Activated naive CD8-positive, alpha-beta T cell treated with anti-CD3 and anti-CD28 coated beads, Interleukin-2, amount 50 U/mL, for 16 hours (primary cell): ENCODE data around the gene TRIM10.
"Not testable (repeated sequence)": the region's sequence is repeated elsewhere in the genome, so short reads cannot be mapped to it uniquely, and the experiment has no call there.

Experiments
- DNase-seq: peaks from one replicate; pipeline ENCODE4 v3.0.0-alpha.2; 2020; ENCODE audit warnings: low read depth, low spot score

TRIM10 gene

DNA sequence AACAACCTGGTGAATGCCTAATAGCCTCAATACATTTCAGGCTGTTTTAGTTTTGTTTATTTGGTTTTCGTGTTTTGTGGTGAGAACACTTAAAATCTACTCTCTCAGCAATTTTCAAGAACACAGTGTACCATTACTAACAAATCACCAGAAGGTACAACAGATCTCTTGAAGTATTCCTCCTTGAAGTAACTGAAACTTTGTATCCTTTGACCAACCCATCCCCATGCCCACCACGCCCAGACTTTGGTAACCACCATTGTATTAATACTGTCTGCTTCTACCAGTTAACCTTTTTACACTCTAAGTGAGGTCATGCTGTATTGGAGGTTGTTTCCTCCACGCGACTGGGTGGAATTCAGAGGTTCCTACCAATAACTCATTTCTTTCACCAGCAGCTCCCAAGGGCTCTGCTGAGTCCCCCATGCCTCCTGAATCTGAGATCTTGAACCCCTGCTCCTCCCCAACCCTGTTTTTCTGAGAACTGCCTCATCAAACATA is 30.8 kb downstream of the TRIM10 start:
- no peak for DNase-seq

DNA sequence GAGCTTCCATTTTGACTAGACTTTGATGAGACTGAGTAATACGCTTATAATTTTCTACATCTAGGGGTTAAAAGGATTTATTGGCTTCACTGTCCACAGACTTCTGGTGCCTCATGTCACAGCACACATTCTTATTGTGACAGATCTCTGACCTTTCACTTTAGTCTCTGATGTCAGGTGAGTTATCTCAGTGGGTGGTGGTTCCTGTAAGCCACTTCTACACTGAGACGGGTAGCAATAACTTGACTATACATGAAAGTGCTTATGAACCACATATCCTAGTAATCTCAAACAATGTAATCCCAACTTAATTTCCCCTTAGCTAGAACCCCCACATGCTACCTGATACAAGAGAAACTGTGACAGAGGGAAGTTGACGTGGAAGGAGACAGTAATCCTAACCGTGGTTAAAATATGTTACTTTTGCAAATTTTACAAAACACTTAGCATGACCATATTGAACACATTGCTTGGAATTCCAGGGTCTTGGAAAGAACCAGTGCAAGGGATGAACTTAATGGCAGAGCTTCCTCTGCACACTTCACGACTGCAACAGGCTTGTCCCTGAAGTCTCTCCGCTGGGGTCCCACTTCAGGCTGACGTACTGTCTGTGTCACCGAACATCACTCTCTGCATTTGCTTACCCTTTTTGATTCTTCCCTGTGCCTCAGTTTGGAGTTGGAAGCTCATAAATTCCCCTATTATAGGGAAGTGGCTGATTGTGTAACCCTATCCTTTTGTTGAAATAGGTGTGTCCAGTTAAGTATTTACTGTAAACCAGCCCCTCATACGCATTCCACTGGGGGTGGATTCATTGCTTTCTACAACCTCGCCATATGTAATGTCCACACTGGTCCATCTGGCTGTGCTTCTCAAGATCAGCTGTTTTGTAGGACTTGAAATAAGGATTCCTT is 31.5 kb downstream of the TRIM10 start:
- no peak for DNase-seq

DNA sequence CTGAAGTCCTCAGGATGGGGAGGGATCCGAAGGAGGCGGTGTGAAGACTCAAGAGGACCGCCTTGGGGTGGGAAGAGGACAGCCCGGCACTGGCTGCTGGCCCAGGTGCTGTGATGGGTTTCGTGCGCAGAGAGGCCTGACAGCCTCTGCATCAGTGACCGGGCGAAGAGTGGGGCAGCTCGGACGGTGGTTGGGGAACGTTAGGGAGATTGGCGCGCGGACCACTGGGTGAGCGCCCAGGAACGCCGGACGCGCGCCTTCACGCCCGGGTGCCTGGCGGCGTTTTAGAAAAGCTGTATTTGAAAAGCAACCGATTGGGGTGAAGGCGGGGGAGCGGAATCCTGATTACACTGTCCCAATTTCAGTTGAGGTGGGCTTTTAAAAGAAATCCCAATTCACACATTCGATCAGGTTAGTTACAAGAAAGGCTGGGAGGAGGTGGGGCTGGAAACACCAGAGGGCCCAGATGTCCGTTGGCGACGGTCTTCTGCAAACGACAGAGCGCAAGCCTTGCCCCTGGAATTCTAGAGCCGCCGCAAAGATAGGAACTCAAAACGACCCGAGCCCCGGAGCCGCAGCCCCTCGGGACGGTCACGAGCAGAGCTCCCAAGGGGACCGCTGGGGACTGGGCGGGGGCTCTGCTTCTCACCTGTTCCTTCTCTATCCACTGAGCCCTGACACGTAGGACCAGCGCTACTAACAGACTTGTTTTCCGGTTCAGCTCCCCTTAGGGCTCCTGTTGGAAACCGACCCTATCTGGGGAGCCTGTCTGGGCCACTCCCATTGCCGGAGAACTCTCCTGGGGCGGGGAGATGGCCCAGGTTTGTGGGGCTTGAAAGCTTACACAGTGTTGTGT is 33.5 kb downstream of the TRIM10 start:
- no peak for DNase-seq

DNA sequence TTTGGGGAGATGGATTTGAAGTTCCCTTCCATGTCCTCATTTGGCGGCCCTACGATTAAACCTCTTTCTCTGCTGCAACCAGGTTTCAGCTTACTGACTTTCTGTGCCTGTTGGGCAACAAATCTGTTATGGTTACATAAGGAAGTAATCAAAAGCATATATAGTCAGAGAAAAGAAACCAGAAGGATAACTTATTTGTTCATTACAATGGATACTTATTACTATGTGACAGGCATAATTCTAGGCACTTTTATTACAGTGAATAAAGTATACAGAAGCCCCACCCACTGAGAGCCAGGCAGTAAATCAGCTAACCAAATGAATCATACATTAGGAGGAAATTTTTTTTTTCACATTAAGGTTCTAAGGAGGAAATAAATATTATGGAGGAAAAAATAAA is 38.5 kb downstream of the TRIM10 start:
- DNase-seq, result no peak

DNA sequence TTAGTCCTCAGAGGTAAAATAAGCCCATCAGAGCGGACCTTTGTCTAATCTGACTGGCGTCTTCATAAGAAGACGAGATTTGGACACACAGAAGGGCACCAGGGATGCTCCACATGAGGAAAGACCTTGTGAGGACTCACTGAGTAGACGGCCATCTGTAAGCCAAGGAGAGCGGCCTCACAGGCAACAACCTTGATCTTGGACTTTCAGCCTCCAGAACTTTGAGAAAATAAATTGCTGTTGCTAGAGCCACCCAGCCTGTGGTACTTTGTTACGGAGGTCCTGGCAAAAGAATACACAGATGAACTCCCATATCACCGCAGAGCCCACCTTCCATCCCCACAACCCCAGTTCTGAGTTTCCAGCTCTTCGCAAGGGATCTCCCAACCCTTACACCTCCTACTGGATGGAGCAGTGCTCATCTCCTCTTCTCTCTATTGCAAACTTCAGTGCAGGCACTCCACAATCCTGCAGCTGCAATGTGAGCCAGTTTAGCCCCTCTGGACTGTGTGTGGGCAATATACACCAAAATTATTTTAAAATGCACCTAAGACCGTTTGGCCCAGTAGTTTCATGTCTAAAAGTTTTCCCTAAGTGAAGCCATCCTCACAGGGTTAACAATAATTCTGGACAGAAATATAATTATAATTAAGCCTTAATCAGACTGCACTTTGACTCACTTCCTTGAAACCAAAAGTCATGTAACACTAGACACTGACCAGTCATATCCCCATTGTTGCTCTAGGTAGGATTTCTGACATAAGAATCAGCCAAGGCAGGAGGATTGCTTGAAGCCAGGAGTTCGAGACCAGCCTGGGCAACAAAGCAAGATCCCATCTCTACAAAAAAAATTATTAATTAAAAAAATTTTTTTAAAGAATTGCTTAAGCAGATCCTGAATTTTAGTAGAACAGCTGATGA is 39.3 kb downstream of the TRIM10 start:
- no peak for DNase-seq

DNA sequence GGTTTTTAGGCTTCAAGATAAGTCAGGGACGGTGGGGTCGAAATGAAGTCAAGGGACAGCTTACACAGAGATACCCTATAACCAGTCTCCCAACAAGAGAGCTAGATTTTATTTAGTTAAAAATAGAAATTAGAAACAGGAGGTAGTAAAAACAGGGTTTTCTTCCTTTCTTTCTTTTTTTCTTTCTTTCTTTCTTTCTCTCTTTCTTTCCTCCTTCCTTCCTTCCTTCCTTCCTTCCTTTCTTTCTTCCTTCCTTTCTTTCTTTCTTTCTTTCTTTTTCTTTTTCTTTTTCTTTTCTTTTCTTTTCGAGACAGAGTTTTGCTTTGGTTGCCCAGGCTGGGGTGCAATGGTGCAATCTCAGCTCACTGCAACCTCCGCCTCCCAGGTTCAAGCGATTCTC is 42.3 kb downstream of the TRIM10 start:
- DNase-seq, result not testable (repeated sequence)

DNA sequence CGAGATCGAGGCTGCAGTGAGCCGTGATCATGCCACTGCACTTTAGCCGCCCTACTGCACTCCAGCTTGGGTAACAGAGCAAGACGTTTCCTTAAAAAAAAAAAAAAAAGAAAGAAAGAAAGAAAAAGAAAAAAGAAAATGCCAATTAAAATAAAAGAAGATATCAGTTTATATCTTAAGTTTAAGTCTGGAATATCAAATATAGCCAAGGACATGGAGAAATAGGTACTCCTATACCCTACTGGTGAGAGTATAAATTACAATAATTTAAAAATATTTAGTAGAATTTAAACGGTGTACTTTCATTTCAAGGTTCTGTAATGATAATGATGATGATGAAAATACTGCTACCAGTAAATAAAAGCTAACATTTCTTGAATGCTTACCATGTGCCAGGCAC is 44.3 kb downstream of the TRIM10 start:
- DNase-seq, result no peak

DNA sequence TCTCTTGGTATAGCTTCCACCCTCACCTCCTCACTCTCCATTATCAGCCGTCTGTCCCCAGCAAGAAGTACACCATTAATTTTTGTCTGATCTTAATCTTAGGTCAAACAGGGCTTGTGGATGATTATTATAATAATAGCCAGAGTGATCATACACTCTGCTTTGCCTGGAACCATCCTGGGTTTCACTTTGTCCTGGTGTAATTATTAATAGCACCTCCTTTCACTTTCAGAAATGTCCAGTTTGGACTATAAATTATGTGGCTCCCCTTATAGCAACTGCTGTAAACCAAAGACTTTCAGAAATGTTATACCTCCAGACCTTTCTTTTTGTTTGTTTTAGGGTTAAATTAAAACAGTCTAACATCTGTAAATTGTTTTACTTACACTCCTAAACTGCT is 47.2 kb downstream of the TRIM10 start:
- no peak for DNase-seq

DNA sequence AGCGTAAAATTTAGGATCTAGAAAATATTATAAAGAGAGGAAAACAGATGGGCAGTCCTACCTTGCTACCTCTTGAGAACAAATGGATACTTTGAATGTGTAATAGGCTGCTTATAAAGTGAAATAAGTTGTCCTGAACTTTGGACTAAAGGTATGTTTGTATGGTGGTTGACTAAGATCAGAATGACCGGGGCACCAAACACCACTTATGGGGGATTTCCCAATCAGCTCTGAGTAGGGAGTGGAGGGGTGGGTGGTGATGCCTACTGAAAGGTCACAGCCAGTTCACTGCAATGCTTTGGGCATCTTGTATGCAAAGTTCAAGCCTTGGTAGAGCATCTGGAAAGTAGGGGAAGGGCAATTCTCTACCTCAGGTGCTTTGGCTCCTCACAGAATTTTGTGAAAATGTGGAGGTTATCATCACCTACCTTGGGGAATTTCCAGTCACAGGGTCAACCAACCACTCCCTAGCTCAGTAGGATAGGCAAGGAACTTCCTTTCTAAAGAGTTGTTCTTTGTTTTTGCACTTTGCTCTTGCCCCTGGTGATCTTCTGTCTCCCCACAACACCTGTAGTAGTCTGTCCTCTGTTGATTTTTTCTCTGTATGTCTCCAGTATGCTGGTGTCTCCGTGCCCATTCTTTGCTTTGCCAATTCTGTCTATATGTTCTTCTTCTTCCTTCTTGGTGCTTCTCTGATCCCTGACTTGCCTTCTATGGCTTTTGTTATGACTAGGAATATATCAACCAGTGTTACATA is 47.8 kb downstream of the TRIM10 start, which contains the start of gene TRIM31:
TRIM31 (minus strand) TSS at position 88 of the 757 bp plus-strand sequence. CDS start 285 bp downstream, outside the sequence.
- no peak for DNase-seq

DNA sequence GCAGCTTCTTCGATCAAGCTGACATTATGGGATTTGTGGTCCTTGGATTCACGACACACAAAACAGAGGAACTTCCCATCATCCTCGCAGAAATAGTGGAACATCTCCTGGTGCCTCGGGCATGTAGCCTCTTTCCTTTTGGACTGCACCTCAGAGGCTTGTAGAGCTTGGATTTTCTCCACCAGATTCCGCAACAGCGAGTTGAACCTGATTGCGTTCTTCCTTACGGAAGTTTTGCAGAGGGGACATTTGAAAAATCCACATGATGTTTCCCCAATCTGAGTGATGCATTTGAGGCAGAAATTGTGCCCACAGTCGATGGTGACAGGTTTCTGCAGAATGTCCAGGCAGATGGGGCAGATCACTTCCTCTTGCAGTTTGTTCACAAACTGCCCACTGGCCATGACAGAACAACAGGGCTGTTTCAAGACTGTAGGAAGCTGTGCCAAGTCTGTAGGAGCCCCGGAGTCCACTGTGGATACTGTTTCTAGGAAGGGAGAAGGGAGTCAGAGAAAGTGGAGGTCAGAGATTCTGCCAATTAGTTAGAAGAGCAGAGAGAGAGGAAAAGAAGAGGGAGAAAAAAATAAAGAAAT is 48.5 kb downstream of the TRIM10 start:
- no peak for DNase-seq

DNA sequence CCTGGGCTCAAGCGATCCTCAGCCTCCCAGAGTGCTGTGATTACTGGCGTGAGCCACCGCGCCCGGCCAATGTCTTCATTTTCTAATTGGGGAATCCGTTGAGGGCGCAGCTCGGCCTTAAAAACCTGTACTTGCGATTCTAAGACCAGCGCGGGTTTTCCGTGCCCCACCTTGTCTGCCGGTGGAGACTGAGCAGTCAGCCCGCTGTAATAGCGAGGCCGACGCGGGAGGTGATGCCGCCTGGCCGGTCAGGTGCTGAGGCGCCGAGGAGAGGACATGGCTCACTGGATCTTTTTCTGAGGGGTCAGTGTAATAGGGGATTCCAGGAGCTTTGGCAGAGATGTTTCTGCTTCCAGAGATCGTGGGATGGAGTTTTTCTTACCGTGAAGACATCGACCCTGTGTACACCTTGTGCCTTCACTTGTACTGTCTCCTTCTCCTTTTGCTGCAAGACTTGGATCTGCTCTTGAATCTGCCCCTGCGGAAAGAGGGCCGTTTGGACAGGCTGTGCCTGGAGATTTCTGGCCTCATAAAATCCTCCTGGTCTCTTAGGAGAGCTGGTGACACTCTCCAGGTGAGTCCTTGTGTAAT is 49.6 kb downstream of the TRIM10 start:
- DNase-seq, result no peak

DNA sequence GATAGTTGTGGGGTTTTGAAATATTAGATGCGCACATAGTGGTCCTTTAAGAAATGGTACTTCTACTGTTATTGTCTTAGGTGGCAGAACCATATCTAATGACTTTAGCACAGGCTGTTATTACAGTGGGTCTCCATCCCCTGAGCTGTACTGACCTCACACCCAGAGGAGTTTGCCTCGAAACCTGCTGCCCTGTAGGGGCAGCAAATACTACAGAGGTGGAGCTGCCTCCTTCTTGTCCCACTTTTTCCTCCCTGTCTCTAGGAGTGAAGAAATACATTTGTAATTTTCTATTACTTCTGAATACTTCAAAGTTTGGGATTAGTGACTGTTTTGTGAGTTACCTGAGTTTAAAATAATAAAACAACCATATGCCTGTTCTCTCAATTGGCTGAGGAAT is 56.4 kb downstream of the TRIM10 start:
- DNase-seq, result no peak

DNA sequence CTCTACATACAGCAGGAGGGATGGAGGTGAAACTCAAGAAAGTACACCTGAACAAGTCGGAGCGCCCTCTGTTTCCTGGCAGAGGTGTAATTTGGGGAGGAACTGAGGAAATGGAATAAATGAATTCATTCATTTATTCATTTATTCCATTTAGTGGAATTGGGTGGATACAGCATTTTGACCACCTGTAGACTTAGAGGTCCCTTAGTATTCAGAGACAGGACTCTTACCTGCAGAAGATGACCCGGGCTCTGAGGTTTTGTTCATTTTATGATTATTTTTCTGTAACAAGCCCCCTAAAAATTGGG is 57.2 kb downstream of the TRIM10 start:
- no peak for DNase-seq

DNA sequence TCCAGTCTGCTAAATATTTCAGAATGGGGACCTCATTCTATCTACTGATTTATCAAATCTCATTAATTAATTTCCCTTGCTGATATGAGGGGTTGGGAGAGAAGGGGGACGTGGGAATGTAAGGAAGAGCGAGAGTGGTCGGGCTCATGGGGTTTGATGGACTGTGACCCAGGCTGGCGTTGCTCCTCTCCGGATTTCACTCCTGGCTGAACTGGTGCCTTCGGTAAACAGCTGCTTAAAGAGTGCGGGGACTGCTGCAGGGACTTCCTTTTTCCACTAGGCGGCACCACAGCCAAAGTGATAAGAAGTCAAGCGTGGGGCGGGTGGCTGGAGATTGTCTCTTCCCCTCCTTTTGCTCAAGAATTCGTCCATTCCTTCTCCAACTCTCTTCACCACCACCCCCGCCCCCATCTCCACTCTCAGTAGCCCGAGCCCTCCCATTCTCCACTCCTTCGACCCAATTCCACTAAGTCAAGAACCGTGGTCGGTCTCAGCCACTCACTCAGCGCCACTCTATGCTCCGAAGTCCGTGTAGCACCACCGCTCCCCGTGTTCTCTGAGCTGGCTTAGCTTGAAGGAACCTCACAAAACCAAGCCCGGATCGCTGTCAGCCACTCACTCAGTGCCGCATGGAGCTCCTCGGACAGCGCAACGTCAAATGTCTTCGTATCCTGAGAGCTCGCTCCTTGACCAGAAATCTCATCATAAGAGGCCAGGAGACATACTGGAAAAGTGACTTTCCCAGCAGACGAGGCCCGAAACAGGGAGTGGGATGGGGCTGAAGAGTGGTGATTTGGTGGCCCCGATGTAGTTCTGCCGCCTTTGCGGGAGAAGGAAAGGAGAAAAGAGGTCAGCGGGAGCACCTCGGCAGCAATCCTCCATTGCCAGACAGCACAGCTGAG is 57.8 kb downstream of the TRIM10 start:
- DNase-seq, result peak; percentile 67

DNA sequence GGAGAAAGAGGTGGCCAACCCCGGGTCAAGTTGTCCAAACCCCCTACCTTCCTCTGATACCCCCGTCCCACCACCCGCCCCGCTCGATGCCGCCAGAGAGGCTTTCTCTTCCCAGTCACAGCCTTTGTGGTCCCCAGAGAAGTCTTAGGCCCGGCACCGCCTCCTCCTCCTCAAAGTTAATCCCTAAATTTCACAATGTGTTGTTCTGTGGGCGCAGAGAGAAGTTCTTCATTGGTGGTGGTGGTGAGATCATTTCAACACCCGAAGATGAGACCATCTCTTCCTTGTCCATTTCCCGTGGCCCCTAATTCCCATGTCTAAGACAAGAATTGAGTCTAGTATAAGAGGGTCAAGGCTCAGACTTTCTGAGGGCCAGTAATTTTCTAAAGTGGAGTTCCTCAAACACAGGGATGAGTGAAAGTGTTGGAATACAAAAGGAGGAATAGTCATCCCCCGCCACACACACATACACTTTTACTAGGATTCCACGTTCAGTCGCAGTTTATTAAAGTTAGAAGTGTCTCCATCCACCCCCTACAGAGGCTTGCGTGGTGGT is 58.5 kb downstream of the TRIM10 start:
- DNase-seq, result no peak
